Measurements from ENCODE around the gene ACAA2. TPM values are rescaled to one million over a fixed set of nuclear protein-coding genes. Genes with fewer than 3 reads are reported as not detected.

ACAA2 gene
- polyA plus RNA-seq, 1 of the 3 experiments (the other 2 are of a cell fraction), result 34.9 TPM

GRCh38 chr18:49743117-49743567 is 70.2 kb downstream of the ACAA2 start:
- POLR2A ChIA-PET, result no interaction called here
- Histone ChIP-seq H3K27ac (ENCODE audit: low read depth in 2 of 2, low read length in 1 of 2) (peak overlapping the region in 1 of 2 experiments; percentile 66; a peak in 2 of 4 replicates), H3K4me2 (peak overlapping the region; percentile 45; the same call in 1 of the 2 replicates), H3K79me2 (ENCODE audit: insufficient read depth) (no peaks in the 10 kb centered on the region), H3K27me3 (ENCODE audit: insufficient read depth) (no peaks in the 10 kb centered on the region), H4K20me1 (ENCODE audit: insufficient read depth) (no peaks in the 10 kb centered on the region), H3K9me3 (no peaks in the 10 kb centered on the region), H3K9me2 (no peaks in the 10 kb centered on the region), H3K4me3 (ENCODE audit: low read depth in 2 of 2, low read length in 1 of 2) (no peak overlapping the region), H3F3A (replicated peaks; ENCODE audit: insufficient read depth) (peaks cover 27% of the 10 kb centered on the region), H3K9ac (no peak overlapping the region), H3K36me3 (replicated peaks in 1 of 2; ENCODE audit: control insufficient read depth in 1 of 2, insufficient read depth in 2 of 2, low read length in 1 of 2) (no peaks in the 10 kb centered on the region), H3K4me1 (ENCODE audit: control insufficient read depth in 1 of 2, insufficient read depth in 2 of 2, low read depth in 1 of 2, low read length in 1 of 2) (peaks cover 0 to 16% of the 10 kb centered on the region in 2 experiments; a peak in 2 of 4 replicates), H2AFZ (ENCODE audit: low read depth) (0 out of 2 replicates have a peak overlapping the region, but pooled peaks have one; percentile 49)
- no peak for DNase-seq
- WGBS (ENCODE audit: low lambda C conversion rate), result 71% methylated on average over 5 of the region's 5 CpGs
- TF ChIP-seq NRF1 (IDR thresholded peaks at IDR 0.05; ENCODE audit: low read depth, low read length) (no peak), FOXM1 (IDR thresholded peaks at IDR 0.05; ENCODE audit: low read depth) (no peak), SMC3 (IDR thresholded peaks at IDR 0.05; ENCODE audit: low read depth, low read length) (no peak), FOSL2 (IDR thresholded peaks at IDR 0.05; ENCODE audit: borderline replicate concordance, low read depth) (no peak), RXRA (IDR thresholded peaks at IDR 0.05; ENCODE audit: borderline replicate concordance, low read depth) (no peak), TCF12 (IDR thresholded peaks at IDR 0.05) (peak; percentile 79)
- CTCF ChIA-PET, result interaction anchor here (0.8 kb wide), 1 partner anchor 116 kb away, joined by 3 read pairs; no protein-coding TSS in a partner anchor

- 19% methylated on average over 4 of the region's 4 CpGs for WGBS (ENCODE audit: low lambda C conversion rate)
- Histone ChIP-seq H3K9me2 (no peaks in the 10 kb centered on the region), H2AFZ (ENCODE audit: low read depth) (peak overlapping the region; percentile 49), H3K9me3 (no peaks in the 10 kb centered on the region), H3K9ac (no peak overlapping the region), H3K4me1 (ENCODE audit: control insufficient read depth in 1 of 2, insufficient read depth in 2 of 2, low read depth in 1 of 2, low read length in 1 of 2) (peaks cover 0 to 16% of the 10 kb centered on the region in 2 experiments; a peak in 2 of 4 replicates), H3K79me2 (ENCODE audit: insufficient read depth) (no peaks in the 10 kb centered on the region), H3K36me3 (replicated peaks in 1 of 2; ENCODE audit: control insufficient read depth in 1 of 2, insufficient read depth in 2 of 2, low read length in 1 of 2) (no peaks in the 10 kb centered on the region), H3K4me3 (ENCODE audit: low read depth in 2 of 2, low read length in 1 of 2) (no peak overlapping the region), H3F3A (replicated peaks; ENCODE audit: insufficient read depth) (peaks cover 27% of the 10 kb centered on the region), H3K27ac (ENCODE audit: low read depth in 2 of 2, low read length in 1 of 2) (peak overlapping the region; percentile 8 to 66; a peak in 2 of 4 replicates), H4K20me1 (ENCODE audit: insufficient read depth) (no peaks in the 10 kb centered on the region), H3K4me2 (peak overlapping the region; percentile 45; the same call in 1 of the 2 replicates), H3K27me3 (ENCODE audit: insufficient read depth) (no peaks in the 10 kb centered on the region)
- DNase-seq, result no peak
- ChIA-PET POLR2A (no interaction called here), CTCF (no interaction called here)
- TF ChIP-seq PBX3 (IDR thresholded peaks at IDR 0.05), result peak; percentile 41
- TF ChIP-seq NRF1 (IDR thresholded peaks at IDR 0.05; ENCODE audit: low read depth, low read length), result no peak
Measured at GRCh38 chr18:49742316-49743116, 70.8 kb downstream of the ACAA2 start.

DNA sequence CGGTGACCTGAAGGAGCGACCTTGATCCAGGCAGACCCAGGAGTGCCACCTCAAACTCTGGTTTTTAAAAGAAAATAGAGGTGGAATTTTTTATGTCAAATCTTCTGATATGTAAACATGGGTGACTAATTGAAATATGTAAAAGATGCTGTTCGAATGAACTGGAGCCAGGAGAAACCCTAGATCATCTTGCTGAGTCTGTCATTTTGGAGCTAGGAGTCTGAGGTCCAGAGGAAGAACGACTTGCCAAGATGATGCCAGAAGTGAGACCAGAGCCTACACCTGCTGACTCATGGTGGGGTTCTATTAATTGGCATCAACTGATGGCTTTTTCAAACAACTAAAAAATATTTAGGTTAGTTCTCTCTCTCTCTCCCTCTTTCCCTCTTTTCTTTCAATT is 74.1 kb downstream of the ACAA2 start:
- Histone ChIP-seq H2AFZ (ENCODE audit: low read depth) (no peak overlapping the region), H3K79me2 (ENCODE audit: insufficient read depth) (no peaks in the 10 kb centered on the region), H3K36me3 (replicated peaks in 1 of 2; ENCODE audit: control insufficient read depth in 1 of 2, insufficient read depth in 2 of 2, low read length in 1 of 2) (no peaks in the 10 kb centered on the region), H3K9me3 (no peaks in the 10 kb centered on the region), H4K20me1 (ENCODE audit: insufficient read depth) (no peaks in the 10 kb centered on the region), H3K4me3 (ENCODE audit: low read depth in 2 of 2, low read length in 1 of 2) (no peak overlapping the region), H3K4me1 (ENCODE audit: control insufficient read depth in 1 of 2, insufficient read depth in 2 of 2, low read depth in 1 of 2, low read length in 1 of 2) (peaks cover 0 to 16% of the 10 kb centered on the region in 2 experiments; a peak in 2 of 4 replicates), H3F3A (replicated peaks; ENCODE audit: insufficient read depth) (peaks cover 27% of the 10 kb centered on the region), H3K9me2 (no peaks in the 10 kb centered on the region), H3K9ac (no peak overlapping the region), H3K27ac (ENCODE audit: low read depth in 2 of 2, low read length in 1 of 2) (no peak overlapping the region), H3K27me3 (ENCODE audit: insufficient read depth) (no peaks in the 10 kb centered on the region), H3K4me2 (no peak overlapping the region)
- DNase-seq, result no peak
- TF ChIP-seq EZH2phosphoT487 (IDR thresholded peaks at IDR 0.05; ENCODE audit: borderline replicate concordance, low read depth), result no peak
- TF ChIP-seq TCF12 (IDR thresholded peaks at IDR 0.05), result no peak
- ChIA-PET CTCF (interaction anchor here (1.1 kb wide), 1 partner anchor 9 kb away, joined by 4 read pairs; no protein-coding TSS in a partner anchor), POLR2A (no interaction called here)
- WGBS (ENCODE audit: low lambda C conversion rate), result 71% methylated on average over 4 of the region's 4 CpGs

All from SK-N-SH (cell line).